T-helper 1 cell treated with Interleukin-12 subunit alpha and Interleukin-12 subunit beta and Interleukin-4 antibody, amounts not matched to agents 30 ng/mL and 1 ng/mL, for 36 hours (primary cell): Measurements from ENCODE around the gene FAM181B. TPM values are rescaled to one million over a fixed set of nuclear protein-coding genes. Genes with fewer than 3 reads are reported as not detected.

Experiments
- intact Hi-C: fragments of 100-400 bp; cut with micrococcal nuclease; formaldehyde crosslinking; loops from one replicate; pipeline ENCODE4 v1.15.1; 2024
- total RNA-seq: library from RNA; stranded (reverse); gene quantifications from 2 replicates; pipeline ENCODE4 v1.2.3, GENCODE V29; 2022

The FAM181B gene, protein sequence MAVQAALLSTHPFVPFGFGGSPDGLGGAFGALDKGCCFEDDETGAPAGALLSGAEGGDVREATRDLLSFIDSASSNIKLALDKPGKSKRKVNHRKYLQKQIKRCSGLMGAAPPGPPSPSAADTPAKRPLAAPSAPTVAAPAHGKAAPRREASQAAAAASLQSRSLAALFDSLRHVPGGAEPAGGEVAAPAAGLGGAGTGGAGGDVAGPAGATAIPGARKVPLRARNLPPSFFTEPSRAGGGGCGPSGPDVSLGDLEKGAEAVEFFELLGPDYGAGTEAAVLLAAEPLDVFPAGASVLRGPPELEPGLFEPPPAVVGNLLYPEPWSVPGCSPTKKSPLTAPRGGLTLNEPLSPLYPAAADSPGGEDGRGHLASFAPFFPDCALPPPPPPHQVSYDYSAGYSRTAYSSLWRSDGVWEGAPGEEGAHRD
- total RNA-seq = not detected in 2 replicates

DNA sequence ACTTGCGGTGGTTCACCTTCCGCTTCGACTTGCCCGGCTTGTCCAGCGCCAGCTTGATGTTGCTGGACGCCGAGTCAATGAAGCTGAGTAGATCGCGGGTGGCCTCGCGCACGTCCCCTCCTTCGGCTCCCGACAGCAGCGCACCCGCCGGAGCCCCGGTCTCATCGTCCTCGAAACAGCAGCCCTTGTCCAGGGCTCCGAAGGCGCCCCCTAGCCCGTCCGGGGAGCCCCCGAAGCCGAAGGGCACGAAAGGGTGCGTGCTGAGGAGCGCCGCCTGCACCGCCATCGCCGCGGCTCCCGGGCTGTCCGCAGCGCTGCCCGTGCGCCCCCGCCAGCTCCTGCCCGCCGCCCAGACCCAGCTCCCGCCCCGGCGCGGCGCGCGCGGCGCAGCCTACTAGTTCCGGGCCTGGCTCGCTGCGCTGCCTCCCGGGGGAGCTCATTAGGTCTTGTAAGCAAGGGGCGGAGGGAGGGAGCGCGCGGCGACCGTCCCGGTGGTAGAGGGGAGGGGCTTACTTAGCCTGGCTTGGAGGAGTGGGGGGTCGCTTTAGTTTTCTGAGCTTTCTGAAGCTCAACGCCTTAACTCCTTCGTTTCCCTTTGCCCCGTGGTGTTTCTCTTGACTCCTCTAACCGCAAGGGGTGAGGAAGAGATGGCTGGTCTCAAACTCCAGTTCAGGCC is at the start of gene FAM181B:
Gene FAM181B (minus strand): TSS at position 421 of the 676 bp plus-strand sequence. CDS start 135 bp downstream, at position 286.
- intact Hi-C loops = loop anchor here (5.0 kb wide), 1 partner anchor 164 kb away; no protein-coding TSS in a partner anchor

DNA sequence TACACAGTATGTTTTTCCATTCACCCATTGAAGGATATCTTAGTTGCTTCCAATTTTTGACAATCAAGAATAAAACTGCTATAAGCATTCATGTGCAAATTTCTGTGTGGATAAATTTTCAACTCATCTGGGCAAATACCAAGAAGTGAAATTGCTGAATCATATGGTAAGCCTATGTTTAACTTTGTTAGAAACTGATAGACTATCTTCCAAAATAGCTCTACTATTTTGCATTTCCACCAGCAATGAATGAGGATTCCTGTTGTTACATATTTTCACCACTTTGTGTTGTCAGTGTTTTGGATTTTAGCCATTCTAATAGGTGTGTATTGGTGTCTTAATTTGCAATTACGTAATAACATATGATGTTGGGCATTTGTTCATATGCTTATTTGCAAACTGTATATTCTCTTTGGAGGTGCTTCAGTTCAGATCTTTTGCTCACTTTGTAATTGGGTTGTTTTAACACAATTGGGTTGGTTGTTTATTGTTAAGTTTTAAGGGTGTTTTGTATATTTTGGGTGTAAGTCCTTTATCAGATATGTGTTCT is 49.2 kb upstream of the FAM181B start:
- intact Hi-C loops = no loop called here

DNA sequence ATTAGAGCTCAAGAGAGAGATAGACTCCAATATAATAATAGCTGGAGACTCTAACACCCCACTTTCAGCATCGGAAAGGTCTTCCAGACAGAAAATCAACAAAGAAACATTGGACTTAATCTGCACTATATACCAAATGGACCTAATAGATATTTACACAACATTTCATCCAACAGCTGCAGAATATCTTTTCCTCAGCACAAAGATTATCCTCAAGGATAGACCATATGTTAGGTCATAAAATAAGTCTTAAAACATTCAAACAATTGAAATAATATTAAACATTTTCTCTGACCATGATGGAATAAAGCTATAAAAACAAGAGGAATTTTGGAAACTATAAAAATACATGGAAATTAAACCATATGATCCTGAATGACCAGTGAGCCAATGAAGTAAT is 45.1 kb upstream of the FAM181B start:
- intact Hi-C loops = no loop called here

DNA sequence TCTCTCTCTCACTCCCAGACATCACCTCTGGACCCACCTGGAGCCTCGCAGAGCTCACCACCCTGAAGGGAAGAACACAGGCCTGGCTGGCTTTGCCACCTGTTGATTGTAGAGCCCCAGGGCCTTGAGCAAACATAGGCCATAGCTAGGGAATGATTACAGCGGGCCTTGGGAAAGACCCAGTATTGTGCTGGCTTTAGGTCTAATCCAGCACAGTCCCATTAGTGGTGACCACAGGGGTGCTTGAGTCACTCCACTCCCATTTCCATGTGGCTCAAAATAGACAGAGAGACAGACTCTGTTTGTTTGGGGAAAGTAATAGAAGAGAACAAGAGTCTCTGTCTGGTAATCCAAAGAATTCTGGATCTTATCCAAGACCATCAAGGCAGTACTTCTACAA is 42.7 kb upstream of the FAM181B start:
- intact Hi-C loops = no loop called here

DNA sequence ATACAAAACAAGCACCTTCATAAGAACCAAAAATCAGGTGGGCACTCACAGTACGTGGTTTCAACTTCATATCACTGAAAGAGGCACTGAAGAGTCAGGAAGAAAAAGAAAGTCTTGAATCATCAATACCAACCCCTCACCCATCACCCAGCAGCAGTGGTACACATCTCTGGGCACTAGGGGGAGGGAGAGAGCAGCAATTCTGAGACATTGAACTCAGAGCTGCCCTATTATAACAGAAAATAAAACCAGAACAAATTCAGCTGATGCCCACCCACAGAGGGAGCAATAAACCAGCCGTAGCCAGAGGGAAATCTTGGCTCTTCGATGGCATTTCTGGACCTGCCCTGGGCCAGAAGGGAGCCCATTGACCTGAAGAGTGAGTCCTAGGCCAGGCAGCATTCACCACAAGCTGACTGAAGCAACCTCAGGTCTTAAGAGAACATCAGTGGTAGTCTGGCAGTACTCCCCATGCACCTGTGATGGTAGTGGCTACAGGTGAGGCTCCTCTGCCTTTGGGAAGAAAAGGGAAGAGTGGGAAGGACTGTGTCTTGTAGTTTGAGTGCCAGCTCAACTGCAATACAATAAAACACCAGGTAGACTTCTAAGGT is 42.2 kb upstream of the FAM181B start:
- intact Hi-C loops = loop anchor here (1.0 to 2.0 kb wide), 2 partner anchors 58 to 123 kb away; no protein-coding TSS in a partner anchor

DNA sequence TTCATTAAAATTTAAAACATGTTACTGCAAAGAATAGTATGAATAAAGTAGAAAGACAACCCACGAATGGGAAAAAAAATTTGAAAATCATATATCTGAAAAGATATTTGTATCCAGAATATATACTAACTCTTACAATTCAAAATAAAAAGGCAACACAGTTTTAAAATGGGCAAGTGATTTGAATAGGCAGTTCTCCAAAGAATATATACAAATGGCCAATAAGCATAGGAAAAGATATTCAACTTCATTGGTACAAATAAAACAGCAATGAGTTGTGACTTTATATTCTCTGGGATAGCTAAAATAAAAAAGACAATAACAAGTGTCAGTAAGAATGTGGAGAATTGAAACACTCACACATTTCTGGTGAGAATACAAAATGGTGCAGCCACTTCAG is 41.6 kb upstream of the FAM181B start:
- intact Hi-C loops = loop anchor here (1.0 to 2.0 kb wide), 2 partner anchors 57 to 124 kb away; no protein-coding TSS in a partner anchor

DNA sequence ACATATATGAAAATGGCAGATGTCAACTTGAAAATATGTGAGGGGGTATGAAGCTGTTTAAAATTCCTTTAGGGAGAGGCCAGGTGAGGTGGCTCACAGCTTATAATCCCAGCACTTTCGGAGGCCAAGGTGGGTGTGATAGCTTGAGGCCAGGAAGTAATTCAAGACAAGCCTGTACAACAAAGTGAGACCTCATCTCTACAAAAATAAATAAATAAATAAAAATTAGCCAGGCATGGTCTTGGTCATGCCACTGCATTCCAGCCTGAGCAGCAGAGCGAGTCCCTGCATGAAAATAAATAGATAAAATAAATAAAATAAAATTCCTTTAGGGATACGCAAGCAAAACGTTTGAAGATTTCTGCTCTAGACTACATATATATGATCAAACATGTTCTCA is 38.1 kb upstream of the FAM181B start:
- intact Hi-C loops = no loop called here

DNA sequence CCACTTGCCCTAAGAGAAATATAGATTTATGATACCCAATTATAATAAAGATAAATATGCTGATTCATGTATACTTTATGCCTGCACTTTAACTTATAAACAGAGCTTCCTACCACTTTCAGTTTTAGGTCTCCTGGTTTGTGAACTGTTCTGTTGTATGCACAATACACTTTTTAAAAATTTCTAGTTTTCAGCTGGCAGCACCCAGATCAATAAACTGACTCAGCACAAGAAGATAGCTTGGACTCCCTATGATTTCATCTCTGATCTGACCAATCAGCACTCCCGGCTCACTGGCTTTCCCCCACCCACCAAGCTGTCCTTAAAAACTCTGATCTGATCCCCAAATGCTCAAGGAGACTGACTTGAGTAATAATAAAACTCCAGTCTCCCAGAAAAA is 33.5 kb upstream of the FAM181B start:
- intact Hi-C loops = no loop called here

DNA sequence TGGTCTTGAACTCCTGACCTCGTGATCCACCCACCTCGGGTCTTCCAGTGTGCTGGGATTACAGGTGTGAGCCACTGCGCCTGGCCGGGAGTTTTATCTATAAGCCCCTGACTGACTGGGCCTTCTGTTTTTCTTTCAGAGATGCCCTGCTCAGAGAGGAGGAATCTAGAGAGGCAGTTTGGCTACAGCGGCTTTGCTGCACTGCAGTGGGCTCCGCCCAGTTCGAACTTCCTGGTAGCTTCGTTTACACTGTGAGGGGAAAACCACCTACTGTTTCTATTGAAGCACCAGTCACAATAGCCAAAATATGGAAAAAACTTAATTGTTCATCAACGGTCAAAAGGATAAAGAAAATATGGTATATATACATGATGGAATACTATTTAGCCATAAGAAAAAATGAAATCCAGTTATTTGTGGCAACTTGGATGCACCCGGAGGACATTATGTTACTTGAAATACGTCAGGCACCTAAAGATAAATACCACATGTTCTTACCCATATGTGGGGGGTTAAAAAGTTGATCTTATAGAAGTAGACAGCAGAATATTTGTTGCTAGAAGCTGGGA is 31.9 kb upstream of the FAM181B start:
- intact Hi-C loops = no loop called here

DNA sequence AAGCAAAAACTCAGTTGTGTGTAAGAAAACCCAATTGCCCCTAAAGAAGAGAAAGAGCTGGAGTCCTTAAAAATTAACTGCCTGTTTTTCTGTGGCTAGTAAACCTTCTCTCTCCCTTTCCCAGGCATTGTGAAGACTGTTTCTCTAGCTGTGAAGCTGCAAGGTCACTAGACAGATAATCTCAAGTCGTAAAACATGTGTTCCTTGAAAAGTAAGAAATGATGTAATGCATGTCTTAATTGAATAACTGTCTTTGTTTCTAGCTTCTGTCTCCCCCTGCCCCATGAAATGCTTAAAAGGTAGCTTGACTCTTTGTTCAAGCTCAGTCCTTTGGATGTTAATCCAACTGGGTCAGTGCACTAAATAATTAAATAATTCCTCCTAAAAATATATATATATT is 29.5 kb upstream of the FAM181B start:
- intact Hi-C loops = no loop called here

DNA sequence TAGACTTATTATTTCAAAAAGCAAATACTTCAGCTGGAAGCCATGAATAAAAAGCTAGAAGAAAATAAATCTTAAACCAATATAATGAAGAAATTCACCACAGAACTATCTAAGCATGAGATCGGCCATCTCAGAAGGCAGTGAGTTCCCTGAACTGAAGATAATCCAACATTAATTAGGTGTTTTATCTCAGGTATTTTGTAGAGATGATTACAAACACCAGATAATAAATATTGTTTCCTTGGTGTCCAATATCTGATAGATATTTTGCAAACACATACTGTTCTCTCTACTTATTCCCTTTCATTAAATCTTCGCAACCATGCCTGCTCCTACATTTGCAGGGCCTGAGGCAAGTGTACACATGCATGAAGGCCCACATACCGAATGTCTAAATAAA is 26.0 kb upstream of the FAM181B start:
- intact Hi-C loops = loop anchor here (5.0 kb wide), 1 partner anchor 68 kb away; no protein-coding TSS in a partner anchor

DNA sequence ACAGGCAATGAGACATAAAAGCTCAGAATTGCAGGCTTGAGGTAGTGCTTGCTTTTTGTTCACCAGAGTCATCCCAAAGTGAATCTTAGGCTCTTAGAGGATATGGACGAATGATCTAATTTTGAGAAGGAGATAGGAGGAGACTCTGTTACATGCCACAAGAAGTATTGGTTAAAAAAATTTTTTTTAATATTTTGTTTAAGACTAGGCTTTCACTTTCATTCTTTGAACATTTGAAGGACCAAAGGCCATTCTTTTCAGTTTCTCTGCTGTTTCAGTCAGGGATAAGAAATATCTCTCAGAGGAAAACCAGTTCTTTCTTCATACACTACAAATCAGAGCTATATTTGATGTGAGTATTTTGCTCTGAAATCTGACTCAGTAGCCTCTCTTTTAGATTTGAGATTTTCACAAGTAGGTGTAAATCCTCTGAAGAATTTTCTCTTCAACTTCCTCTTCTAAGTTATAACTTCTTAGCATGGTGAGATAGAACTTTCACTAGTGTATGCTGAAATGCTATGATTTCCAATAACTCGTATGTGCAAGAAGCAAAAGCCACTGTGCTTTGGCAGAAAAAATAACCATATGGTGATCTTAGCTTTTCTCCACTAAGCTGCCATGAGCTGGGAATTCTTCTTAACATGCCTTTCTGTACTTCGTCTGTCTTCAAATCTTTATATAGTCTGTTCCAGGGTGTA is 24.1 kb upstream of the FAM181B start:
- intact Hi-C loops = loop anchor here (5.0 kb wide), 1 partner anchor 69 kb away; no protein-coding TSS in a partner anchor

DNA sequence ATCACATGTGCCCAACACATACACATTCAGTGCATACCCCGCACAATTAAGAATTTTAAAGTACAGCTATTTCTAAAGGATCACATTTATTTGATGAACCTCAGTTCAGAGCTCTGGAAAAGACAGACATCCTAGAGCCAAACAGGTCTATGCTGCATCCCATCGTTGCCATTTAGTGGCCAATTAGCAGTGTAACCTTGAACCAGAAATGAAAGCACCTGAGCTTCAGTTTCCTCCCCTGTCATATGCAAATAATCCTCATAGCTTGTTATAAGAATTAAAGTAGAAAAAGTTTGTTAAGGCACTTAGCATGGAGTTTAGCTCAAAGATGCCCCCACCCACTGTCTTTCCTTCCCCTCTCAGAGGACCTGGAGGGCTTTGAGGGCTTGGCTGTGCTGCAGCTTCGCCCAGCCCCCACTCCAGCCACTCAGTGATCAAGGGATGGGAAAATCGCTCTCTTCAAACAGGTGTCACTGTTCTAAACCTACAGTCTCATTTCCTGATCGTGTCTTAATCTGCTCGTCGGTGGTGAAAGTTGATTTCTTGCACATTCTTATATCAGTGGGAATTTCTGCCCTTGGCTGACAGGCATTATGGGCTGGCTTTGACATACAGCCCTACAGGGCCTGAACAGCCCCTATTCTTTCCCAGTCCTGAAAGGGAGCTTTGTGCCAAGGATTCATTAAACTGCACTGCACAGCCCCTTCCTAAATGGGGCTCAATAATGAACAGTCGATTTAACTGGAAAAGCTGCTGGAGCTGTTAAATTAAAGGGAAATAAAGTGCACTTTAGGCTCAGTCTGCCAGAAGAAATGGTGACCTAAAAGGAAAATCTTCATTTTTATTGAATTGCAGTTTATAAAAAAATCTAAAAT is 23.3 kb upstream of the FAM181B start:
- intact Hi-C loops = loop anchor here (5.0 kb wide), 1 partner anchor 70 kb away; no protein-coding TSS in a partner anchor

DNA sequence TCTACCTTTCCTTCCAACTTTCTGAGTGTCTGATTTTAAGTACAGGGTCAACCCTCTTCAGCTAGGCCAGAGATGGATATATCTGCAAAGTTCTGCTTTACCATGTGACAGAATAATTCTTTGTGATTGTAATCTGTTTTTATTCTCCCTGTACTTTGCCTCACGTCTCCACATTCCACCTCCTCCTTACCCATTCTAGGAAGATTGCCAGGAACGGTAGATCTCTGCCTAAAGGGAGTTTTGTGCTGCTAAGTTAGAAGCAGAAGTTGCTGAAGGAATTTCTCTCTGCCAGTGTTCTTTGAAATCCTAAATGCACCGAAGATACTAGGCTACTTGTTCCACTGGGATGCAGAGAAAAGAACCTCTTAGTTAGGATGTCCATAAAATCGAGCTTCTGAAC is 20.7 kb upstream of the FAM181B start:
- intact Hi-C loops = no loop called here

DNA sequence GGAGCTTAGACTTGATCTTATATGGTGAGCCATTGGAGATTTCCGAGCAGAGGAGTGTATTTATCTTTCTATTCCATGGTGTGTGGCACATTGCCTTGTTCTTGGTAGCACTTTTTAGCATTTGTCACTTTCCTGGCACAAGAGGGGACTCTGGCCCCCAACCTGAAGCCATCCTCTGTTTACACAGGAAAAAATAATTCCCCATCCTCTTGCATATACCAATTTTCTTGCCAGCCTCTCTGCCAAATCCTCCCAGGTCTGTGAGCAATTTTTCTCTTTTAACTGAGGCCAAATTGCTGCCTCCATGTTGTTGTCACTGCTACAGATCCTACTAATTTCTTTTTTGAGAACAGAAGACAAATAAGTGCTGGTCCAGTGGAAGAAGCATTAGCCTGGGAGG is 20.3 kb upstream of the FAM181B start:
- intact Hi-C loops = no loop called here

DNA sequence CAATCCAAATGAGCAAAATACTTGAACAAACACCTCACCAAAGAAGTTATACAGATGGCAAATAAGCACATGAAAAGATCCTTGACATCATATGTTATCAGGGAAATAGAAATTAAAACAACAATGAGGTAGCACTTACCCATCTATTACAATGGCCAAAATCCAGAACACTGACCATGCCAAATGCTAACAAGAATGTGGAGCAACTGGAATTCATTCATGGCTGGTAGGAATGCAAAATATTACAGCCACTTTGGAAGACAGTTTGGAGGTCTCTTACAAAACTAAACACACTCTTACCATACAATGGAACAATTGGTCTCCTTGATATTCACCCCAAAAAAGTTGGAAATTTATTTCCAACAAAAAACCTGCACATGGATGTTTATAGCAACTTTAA is 19.1 kb upstream of the FAM181B start:
- intact Hi-C loops = no loop called here

DNA sequence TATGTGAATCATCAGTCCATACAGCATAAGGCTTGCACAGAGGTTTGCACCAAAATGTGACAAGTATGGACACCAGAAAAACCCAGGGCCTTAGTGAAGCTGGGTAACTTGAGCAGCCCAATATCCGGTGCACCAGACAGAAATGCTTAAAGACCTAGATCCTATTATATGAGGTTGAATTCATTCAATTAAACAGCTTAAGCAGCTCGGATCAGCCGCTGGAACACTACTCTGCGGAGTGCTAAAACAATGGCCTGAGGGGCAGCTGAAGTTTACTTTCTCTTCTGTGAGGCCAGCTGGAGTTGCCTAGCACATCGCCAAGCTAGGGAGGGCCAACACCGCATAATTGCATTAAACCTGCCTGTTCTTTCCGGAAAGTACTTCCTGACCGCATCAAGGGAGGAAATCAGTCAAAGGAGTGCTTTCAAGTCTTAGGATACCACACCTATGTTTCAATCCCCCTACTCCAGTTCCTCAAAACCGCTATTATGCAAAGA is 17.0 kb upstream of the FAM181B start:
- intact Hi-C loops = no loop called here

DNA sequence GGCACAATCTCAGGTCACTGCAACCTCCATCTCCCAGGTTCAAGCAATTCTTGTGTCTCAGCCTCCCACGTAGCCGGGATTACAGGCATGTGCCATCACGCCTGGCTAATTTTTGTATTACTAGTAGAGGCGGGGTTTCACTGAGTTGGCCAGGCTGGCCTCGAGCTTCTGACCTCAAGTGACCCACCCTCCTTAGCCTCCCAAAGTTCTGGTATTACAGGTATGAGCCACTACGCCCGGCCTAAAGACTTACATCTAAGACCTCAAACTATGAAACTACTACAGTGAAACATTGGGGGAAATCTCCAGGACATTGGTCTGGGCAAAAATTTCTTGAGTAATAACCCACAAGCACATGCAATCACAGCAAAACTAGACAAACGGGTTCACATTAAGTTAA is 13.8 kb upstream of the FAM181B start:
- intact Hi-C loops = no loop called here

DNA sequence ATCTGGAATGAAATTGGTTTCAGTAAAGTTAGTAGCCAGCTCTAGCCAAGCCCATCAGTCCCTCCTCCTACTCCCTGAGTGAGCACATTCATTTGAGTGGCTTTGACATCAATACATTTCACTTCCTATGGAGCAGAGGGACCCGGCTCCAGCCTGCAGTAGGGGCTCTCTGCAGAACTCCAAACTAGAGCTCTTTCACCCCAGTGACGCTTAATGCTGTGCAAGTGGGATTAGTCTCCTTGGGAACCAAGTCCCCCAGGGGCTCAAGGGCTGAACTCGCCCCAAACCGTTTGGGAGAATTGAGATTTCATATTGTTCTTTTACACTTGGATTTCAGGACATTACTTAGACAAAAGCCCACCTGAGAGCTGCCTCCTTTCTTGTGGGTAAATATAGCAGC is 4.4 kb upstream of the FAM181B start:
- intact Hi-C loops = no loop called here
